Transverse colon (tissue), 4 donors: ENCODE data around the gene C19orf12. TPM values are rescaled to one million over a fixed set of nuclear protein-coding genes. Genes with fewer than 3 reads are reported as not detected.

Source experiments
- DNase-seq: peaks from one replicate; pipeline ENCODE4 v3.0.0-alpha.2; 2019
- H3K27ac ChIP-seq, 4 donors: fragments of 200-600 bp; sonication (generic); 2 replicates each; pipeline ENCODE4 v1.5.1; 2016 to 2018; ENCODE audit warnings: inconsistent platforms in 4 of 4
- H3K27me3 ChIP-seq: fragments of 200-600 bp; sonication (generic); 2 replicates; pipeline ENCODE4 v1.5.1; 2017; ENCODE audit warnings: inconsistent platforms
- H3K36me3 ChIP-seq, 4 donors: fragments of 200-600 bp; sonication (generic); 2 replicates each; pipeline ENCODE4 v1.5.1; 2017 to 2019; ENCODE audit warnings: inconsistent platforms in 4 of 4
- H3K4me1 ChIP-seq, 4 donors: fragments of 200-600 bp; sonication (generic); 2 replicates each; pipeline ENCODE4 v1.5.1; 2017 to 2020; ENCODE audit warnings: inconsistent platforms in 4 of 4
- H3K4me3 ChIP-seq, 4 donors: fragments of 200-600 bp; sonication (generic); 1 replicate in 1 of 4; 2 replicates in 3 of 4; pipeline versions ENCODE4 v1.5.1 to v1.6.1; 2017 to 2019; ENCODE audit warnings: inconsistent platforms in 4 of 4
- H3K9me3 ChIP-seq, 2 donors: fragments of 200-600 bp; sonication (generic); 2 replicates each; pipeline ENCODE4 v1.5.1; 2017 to 2019; ENCODE audit warnings: inconsistent platforms in 2 of 2
- EP300 ChIP-seq: sonication (generic); formaldehyde crosslinking; IDR thresholded peaks from one replicate; pipeline ENCODE4 v1.6.1; 2017; ENCODE audit warnings: antibody characterized with exemption, low read depth
- POLR2A ChIP-seq: fragments of 450-650 bp; IDR thresholded peaks from one replicate; pipeline ENCODE4 v1.6.1; 2016; ENCODE audit warnings: antibody characterized with exemption, mild to moderate bottlenecking, moderate library complexity
- POLR2AphosphoS5 ChIP-seq, 3 donors: sonication (generic); formaldehyde crosslinking; IDR thresholded peaks; one replicate each; pipeline ENCODE4 v1.6.1; 2016; ENCODE audit warnings: antibody characterized with exemption in 3 of 3
- WGBS, 2 donors: methylation state at CpG; one replicate each; pipeline ENCODE4 v1.1.5; 2018; ENCODE audit warnings: low coverage in 1 of 2; 5-methylcytosine and 5-hydroxymethylcytosine counted together
- in situ Hi-C, 4 donors: fragments of 200-750 bp; cut with MboI; loops; one replicate each; pipeline versions ENCODE4 v1.15.0 to v1.15.1; 2017; ENCODE audit warnings: low sequenced_read_pairs in 3 of 4, low pct_ligation_motif_present in 1 of 4, low pct_unique_long_range_greater_than_20kb in 1 of 4
- intact Hi-C: fragments of 100-400 bp; cut with DNase I; formaldehyde crosslinking; loops from one replicate; pipeline ENCODE4 v1.15.1; 2023; ENCODE audit warnings: low total_unique reads
- total RNA-seq, 4 donors: library from RNA; depleted of rRNA; stranded (reverse); fragments of >200 nt; gene quantifications; one replicate each; pipeline ENCODE4 v1.1.0, GENCODE V29; 2016
- TF ChIP-seq, protein P1 (sequence below), 5 experiments: fragments of 200-600 bp in 3 of 5; fragments of 450-650 bp in 2 of 5; sonication (generic) in 3 of 5; IDR thresholded peaks; 1 replicate in 2 of 5; 2 replicates in 3 of 5; pipeline ENCODE4 v1.5.1; 2016 to 2017; ENCODE audit warnings: antibody characterized with exemption in 5 of 5, inconsistent platforms in 3 of 5, mild to moderate bottlenecking in 2 of 5, moderate library complexity in 1 of 5

C19orf12 gene
- total RNA-seq, 4 donors from 2014 or later = 13.9 to 33.3 (median 21.4) TPM

DNA sequence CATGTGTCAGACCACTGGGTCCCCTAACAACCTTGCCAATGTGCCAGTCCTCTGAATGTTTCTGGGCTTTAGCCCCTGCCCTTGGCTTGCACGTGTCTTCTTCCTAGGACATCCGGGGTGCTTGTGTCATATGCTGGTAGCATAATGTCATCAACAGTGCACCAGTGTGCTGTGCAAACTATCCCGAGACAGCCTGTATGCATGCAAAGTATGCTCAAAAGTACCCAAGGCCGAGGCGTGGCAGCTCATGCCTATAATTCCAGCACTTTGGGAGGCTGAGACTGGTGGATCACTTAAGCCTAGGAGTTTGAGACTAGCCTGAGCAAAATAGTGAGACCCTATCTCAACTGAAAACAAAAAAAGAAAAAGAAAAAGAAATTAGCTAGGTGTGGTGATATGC, 20.8 kb upstream of the C19orf12 start:
- DNase-seq = no peak
- no peak overlapping the region for H3K27ac ChIP-seq
- H3K36me3 ChIP-seq = no peaks in the 10 kb centered on the region
- H3K4me3 ChIP-seq = no peak overlapping the region
- 40 to 60% methylated on average over 1 to 5 of the region's 5 CpGs for WGBS, 2 donors
- in situ Hi-C loops = loop anchor here in 1 of 4 donors (10.0 to 25.0 kb wide), 2 partner anchors 139 to 926 kb away; no protein-coding TSS in a partner anchor
- H3K4me1 ChIP-seq = no peaks in the 10 kb centered on the region
- H3K27me3 ChIP-seq = peaks cover 12% of the 10 kb centered on the region
- intact Hi-C loops = loop anchor here (10.0 kb wide), 1 partner anchor 139 kb away; no protein-coding TSS in a partner anchor
- TF ChIP-seq, protein P1, sequence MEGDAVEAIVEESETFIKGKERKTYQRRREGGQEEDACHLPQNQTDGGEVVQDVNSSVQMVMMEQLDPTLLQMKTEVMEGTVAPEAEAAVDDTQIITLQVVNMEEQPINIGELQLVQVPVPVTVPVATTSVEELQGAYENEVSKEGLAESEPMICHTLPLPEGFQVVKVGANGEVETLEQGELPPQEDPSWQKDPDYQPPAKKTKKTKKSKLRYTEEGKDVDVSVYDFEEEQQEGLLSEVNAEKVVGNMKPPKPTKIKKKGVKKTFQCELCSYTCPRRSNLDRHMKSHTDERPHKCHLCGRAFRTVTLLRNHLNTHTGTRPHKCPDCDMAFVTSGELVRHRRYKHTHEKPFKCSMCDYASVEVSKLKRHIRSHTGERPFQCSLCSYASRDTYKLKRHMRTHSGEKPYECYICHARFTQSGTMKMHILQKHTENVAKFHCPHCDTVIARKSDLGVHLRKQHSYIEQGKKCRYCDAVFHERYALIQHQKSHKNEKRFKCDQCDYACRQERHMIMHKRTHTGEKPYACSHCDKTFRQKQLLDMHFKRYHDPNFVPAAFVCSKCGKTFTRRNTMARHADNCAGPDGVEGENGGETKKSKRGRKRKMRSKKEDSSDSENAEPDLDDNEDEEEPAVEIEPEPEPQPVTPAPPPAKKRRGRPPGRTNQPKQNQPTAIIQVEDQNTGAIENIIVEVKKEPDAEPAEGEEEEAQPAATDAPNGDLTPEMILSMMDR (IDR thresholded peaks at IDR 0.05) = no peak
- TF ChIP-seq EP300 = no peak
- TF ChIP-seq POLR2AphosphoS5 (IDR thresholded peaks at IDR 0.05) = no peak
- no peak for TF ChIP-seq POLR2A
- H3K9me3 ChIP-seq = no peaks in the 10 kb centered on the region

DNA sequence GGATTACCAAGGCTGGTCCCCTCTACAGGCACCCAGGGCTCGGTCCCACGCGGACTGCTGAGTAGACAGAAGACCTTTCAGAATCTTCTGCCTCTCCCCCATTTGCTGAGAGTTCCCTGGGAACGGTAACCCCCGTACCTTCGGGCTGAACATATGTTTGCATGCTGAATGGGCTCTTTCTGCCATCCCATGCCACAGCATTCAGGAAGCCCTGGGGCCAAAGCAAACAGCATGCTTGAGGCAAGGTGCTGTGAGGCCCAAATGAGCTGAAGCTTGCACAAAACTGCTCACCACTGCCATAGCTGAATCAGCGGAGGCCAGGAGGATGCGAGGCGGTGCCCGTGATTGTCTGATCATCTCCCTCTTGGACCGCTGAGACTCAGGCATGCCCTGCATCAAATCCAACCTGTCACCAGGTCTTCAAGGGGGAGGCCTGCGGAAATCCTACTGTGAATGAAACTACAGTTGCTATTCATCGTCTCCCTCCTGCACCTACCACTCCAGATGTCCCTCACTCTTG, 16.3 kb upstream of the C19orf12 start:
- in situ Hi-C loops (loop anchor here in 1 of 4 donors (10.0 to 25.0 kb wide), 2 partner anchors 143 to 931 kb away; no protein-coding TSS in a partner anchor), intact Hi-C loops (loop anchor here (10.0 kb wide), 1 partner anchor 143 kb away; no protein-coding TSS in a partner anchor)
- no peaks in the 10 kb centered on the region for H3K9me3 ChIP-seq
- DNase-seq = no peak
- no peak overlapping the region for H3K27ac ChIP-seq
- peaks cover 28% of the 10 kb centered on the region for H3K27me3 ChIP-seq
- no peak overlapping the region for H3K4me3 ChIP-seq
- H3K36me3 ChIP-seq = no peaks in the 10 kb centered on the region
- WGBS, 2 donors = 91% methylated on average over 13 of the region's 13 CpGs; no CpG with 5 or more reads in 1 of the 2 donors
- TF ChIP-seq, protein P1 (IDR thresholded peaks at IDR 0.05) = no peak
- TF ChIP-seq POLR2A (no peak), EP300 (no peak)
- H3K4me1 ChIP-seq = peaks cover 0 to 2% (median 0%) of the 10 kb centered on the region in 4 donors

DNA sequence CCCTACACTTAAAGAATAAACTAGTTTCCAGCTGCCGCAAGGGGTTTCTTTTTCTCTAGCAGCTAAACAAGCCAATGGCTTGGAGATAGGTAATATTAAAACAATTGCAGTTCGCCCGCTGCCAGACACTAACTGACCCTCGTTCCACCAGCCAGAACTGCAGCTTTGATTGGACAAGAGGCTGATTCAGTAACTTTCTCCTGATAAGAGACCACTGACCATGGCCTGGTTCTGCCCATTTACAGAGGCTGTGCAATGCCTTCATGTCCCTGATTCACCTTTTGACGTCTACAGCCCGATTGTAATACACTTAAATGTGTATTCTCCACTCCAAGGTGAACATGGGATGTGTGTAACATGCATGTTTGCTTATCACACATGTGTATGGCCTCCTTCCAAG, 12.8 kb upstream of the C19orf12 start:
- Histone ChIP-seq H3K4me3 (no peak overlapping the region), H3K4me1 (peaks cover 0 to 13% (median 9%) of the 10 kb centered on the region in 4 donors), H3K27me3 (peaks cover 63% of the 10 kb centered on the region), H3K27ac (no peak overlapping the region), H3K9me3 (no peaks in the 10 kb centered on the region), H3K36me3 (no peaks in the 10 kb centered on the region)
- intact Hi-C loops = no loop called here
- in situ Hi-C loops = loop anchor here in 1 of 4 donors (25.0 kb wide), 1 partner anchor 934 kb away; no protein-coding TSS in a partner anchor
- no peak for DNase-seq
- 67 to 74% methylated on average over 1 to 6 of the region's 6 CpGs for WGBS, 2 donors
- TF ChIP-seq POLR2A (no peak), POLR2AphosphoS5 (IDR thresholded peaks at IDR 0.05) (no peak)
- TF ChIP-seq, protein P1 (IDR thresholded peaks at IDR 0.05) = no peak

DNA sequence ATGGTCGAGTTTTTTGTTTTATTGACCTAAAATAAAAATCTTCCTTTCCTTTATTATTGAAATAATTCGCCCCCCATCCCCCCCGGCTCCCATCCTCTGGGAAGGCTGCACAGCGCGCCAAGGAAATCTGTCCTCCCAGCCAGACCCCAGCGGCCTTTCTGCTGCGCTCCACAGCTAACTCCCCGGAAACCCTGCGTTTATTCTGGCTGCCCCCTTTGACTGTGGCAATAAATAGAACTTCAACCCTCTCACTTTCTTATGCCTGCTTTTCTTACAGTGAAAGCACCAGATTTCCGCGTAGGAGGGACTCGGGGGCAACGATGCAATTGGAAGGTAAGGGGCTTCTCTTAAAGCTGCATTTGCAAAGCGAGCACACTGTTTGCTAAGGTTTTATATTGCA, 9.7 kb upstream of the C19orf12 start:
- intact Hi-C loops (no loop called here), in situ Hi-C loops (loop anchor here in 2 of 4 donors (25.0 kb wide), 2 partner anchors 112 to 938 kb away; partner anchors contain the start of gene POP4 (in 1 of the 2))
- Histone ChIP-seq H3K27me3 (peaks cover 68% of the 10 kb centered on the region), H3K9me3 (no peaks in the 10 kb centered on the region), H3K36me3 (no peaks in the 10 kb centered on the region), H3K4me3 (peak overlapping the region in 1 of 4 donors; percentile 47), H3K27ac (no peak overlapping the region), H3K4me1 (peaks cover 0 to 11% (median 9%) of the 10 kb centered on the region in 4 donors)
- TF ChIP-seq, protein P1 (IDR thresholded peaks at IDR 0.05) = no peak
- TF ChIP-seq POLR2AphosphoS5 (IDR thresholded peaks at IDR 0.05) (no peak), POLR2A (no peak), EP300 (no peak)
- 53 to 58% methylated on average over 9 to 14 of the region's 14 CpGs for WGBS, 2 donors
- no peak for DNase-seq
